AG09319 (cell line): ENCODE measurements around the gene MAML3.

Experiments
- DNase-seq: peaks from one replicate; pipeline ENCODE4 v3.0.0-alpha.2; 2010; ENCODE audit warnings: low read depth; ENCODE audit errors: extremely low read depth
- TF ChIP-seq, protein P1 (sequence below): IDR thresholded peaks from 2 replicates; pipeline ENCODE4 v1.5.1; 2011; ENCODE audit warnings: low read depth, mild to moderate bottlenecking, inconsistent platforms, low read length, moderate library complexity

Gene MAML3

GRCh38 chr4:139986106-139986505 lies 167.9 kb downstream of the MAML3 start:
- TF ChIP-seq, protein P1, sequence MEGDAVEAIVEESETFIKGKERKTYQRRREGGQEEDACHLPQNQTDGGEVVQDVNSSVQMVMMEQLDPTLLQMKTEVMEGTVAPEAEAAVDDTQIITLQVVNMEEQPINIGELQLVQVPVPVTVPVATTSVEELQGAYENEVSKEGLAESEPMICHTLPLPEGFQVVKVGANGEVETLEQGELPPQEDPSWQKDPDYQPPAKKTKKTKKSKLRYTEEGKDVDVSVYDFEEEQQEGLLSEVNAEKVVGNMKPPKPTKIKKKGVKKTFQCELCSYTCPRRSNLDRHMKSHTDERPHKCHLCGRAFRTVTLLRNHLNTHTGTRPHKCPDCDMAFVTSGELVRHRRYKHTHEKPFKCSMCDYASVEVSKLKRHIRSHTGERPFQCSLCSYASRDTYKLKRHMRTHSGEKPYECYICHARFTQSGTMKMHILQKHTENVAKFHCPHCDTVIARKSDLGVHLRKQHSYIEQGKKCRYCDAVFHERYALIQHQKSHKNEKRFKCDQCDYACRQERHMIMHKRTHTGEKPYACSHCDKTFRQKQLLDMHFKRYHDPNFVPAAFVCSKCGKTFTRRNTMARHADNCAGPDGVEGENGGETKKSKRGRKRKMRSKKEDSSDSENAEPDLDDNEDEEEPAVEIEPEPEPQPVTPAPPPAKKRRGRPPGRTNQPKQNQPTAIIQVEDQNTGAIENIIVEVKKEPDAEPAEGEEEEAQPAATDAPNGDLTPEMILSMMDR: no peak

DNA sequence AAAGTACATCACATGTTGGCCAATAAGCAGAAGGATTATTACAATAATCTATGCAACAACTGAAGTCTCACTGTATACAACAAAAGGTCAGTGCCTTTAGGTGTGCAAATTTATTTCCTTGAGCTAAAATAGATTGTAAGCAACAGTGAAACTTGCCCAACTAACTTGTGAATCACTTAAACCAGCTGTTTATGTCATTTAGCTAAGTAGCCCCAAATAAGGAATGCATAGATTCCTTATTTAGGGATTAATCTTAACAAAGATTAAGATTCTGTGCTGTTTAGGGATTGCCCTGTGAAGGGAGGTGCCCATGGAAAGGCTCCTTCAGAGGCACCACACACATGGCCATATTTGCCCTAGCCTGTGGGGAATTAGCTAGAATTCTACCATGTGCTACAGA lies 168.6 kb downstream of the MAML3 start:
- TF ChIP-seq, protein P1: no peak
- no peak for DNase-seq

More at GRCh38 chr4:139986106-139986505, 167.9 kb downstream of the MAML3 start:
- no peak for DNase-seq

- TF ChIP-seq, protein P1: no peak
- no peak for DNase-seq
These were observed 169.5 kb downstream of the MAML3 start for GRCh38 chr4:139984471-139984870.

DNA sequence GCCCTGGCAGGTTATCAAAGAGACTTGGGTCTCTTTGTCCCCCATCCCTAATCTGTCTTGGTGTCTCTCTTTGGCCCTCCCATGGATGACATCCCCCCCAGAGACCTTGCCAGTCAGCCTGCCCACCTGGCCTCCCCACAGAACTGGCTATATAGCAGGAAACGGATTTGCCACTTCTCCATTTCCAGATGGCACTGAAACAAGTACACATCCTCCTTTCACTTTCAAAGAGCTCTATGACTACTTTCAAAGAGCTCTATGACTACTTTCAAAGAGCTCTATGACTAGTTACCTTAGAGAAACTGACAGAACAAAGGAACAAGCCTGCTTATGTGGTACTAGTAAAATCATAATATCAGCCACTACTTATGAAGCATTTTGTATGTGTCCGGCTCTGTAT lies 175.3 kb downstream of the MAML3 start:
- TF ChIP-seq, protein P1: no peak
- DNase-seq: no peak

DNA sequence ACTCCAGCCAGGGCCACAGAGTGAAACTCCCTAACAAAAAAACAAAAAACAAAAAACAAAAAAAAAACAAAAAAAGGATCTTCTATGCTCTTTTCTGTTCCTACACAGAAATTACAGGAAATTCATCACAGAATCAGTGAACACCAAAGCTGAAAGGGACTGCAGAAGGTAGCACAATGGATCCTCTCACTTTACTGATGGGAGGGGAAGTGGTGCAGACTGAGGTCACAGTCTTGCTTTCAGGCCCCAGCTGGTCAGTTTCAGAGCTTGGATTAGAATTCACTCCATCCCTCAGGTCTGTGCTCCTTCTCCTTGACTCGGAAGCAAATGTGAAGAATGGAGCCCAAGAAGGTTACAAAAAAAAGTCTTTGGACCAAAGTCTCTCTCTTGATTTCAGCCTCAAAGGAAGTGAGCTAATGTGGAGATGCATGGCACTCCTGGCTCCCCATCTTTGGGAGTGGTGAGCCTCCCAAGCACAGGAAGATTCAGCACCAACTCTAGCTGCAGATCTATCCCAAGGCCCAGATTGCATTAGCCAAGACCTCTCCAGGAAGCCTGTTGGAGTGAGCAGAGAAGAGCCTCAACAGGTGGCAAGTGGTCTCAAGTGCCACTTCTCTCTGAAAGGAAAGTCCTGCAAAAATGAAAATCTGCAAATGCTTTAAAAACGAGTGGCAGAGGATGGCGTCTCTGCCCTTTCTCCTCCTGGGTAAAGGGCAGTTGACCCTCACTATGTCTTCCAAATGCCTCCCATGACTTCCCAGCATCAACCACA lies 176.0 kb downstream of the MAML3 start:
- DNase-seq: no peak
- TF ChIP-seq, protein P1: no peak

DNA sequence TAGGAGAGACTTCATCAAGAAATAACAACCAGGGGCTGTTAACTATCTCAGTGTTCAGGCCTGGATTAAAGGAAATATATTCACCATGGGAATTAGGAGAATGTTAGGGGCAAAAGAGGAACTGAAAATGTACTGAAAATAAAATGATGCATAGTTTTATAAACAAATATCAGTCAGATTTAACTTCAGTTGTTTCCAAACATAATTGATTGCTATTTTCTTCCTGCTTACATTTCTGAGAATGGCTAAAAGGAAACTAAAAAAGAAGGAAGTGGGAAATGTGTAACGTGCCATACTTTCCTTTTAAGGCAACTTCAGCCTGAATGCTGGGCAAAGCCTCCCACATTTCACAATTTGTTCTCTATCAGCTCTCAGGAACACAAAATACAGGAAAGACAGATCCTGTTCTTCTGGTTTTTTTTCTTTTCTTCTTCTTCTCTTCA lies 178.1 kb downstream of the MAML3 start:
- TF ChIP-seq, protein P1: no peak
- DNase-seq: no peak

GRCh38 chr4:139973616-139974015 lies 180.4 kb downstream of the MAML3 start:
- no peak for DNase-seq
- TF ChIP-seq, protein P1: no peak
